Suprapubic skin (tissue), 3 donors: Measurements from ENCODE around the gene LEKR1.

Experiments
- EP300 ChIP-seq: sonication (generic); formaldehyde crosslinking; IDR thresholded peaks from one replicate; pipeline ENCODE4 v1.6.1; 2017; ENCODE audit warnings: antibody characterized with exemption
- POLR2A ChIP-seq, 2 donors: fragments of 450-650 bp; IDR thresholded peaks; one replicate each; pipeline ENCODE4 v1.6.1; 2017; ENCODE audit warnings: antibody characterized with exemption in 2 of 2, mild to moderate bottlenecking in 2 of 2, moderate library complexity in 2 of 2
- TF ChIP-seq, protein P1 (sequence below), 2 donors: fragments of 200-600 bp in 1 of 2; fragments of 450-650 bp in 1 of 2; sonication (generic) in 1 of 2; IDR thresholded peaks; one replicate each; pipeline ENCODE4 v1.5.1; 2016 to 2019; ENCODE audit warnings: antibody characterized with exemption in 2 of 2, mild to moderate bottlenecking in 1 of 2, moderate library complexity in 1 of 2

DNA sequence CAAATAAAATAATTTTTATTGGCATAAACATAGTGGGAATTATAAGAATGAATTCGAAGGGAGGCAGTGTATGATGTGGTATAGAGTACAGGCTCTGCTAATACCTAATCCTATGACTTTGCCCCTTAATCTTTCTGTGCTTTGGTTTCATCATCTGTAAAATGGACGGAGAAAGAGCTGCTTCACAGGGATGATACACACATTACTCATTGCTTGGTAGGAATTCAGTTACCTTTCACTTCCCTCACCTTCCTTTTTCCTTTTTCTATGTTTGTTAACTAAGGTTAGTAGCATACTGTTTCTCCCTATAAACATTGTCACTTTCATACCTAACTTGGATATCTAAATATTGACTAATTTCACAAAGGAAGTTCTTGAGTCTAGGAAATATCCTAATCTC is 36.2 kb downstream of the LEKR1 start:
- TF ChIP-seq, protein P1, sequence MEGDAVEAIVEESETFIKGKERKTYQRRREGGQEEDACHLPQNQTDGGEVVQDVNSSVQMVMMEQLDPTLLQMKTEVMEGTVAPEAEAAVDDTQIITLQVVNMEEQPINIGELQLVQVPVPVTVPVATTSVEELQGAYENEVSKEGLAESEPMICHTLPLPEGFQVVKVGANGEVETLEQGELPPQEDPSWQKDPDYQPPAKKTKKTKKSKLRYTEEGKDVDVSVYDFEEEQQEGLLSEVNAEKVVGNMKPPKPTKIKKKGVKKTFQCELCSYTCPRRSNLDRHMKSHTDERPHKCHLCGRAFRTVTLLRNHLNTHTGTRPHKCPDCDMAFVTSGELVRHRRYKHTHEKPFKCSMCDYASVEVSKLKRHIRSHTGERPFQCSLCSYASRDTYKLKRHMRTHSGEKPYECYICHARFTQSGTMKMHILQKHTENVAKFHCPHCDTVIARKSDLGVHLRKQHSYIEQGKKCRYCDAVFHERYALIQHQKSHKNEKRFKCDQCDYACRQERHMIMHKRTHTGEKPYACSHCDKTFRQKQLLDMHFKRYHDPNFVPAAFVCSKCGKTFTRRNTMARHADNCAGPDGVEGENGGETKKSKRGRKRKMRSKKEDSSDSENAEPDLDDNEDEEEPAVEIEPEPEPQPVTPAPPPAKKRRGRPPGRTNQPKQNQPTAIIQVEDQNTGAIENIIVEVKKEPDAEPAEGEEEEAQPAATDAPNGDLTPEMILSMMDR (IDR thresholded peaks at IDR 0.05): no peak
- no peak for TF ChIP-seq EP300
- no peak for TF ChIP-seq POLR2A (IDR thresholded peaks at IDR 0.05)
